Transverse colon (tissue), 4 donors: Measurements from ENCODE around the gene DLG5. TPM values are rescaled to one million over a fixed set of nuclear protein-coding genes. Genes with fewer than 3 reads are reported as not detected.

Source experiments
- DNase-seq: peaks from one replicate; pipeline ENCODE4 v3.0.0-alpha.2; 2019
- H3K27ac ChIP-seq, 4 donors: fragments of 200-600 bp; sonication (generic); 2 replicates each; pipeline ENCODE4 v1.5.1; 2016 to 2018; ENCODE audit warnings: inconsistent platforms in 4 of 4
- H3K27me3 ChIP-seq: fragments of 200-600 bp; sonication (generic); 2 replicates; pipeline ENCODE4 v1.5.1; 2017; ENCODE audit warnings: inconsistent platforms
- H3K36me3 ChIP-seq, 4 donors: fragments of 200-600 bp; sonication (generic); 2 replicates each; pipeline ENCODE4 v1.5.1; 2017 to 2019; ENCODE audit warnings: inconsistent platforms in 4 of 4
- H3K4me1 ChIP-seq, 4 donors: fragments of 200-600 bp; sonication (generic); 2 replicates each; pipeline ENCODE4 v1.5.1; 2017 to 2020; ENCODE audit warnings: inconsistent platforms in 4 of 4
- H3K4me3 ChIP-seq, 4 donors: fragments of 200-600 bp; sonication (generic); 1 replicate in 1 of 4; 2 replicates in 3 of 4; pipeline versions ENCODE4 v1.5.1 to v1.6.1; 2017 to 2019; ENCODE audit warnings: inconsistent platforms in 4 of 4
- H3K9me3 ChIP-seq, 2 donors: fragments of 200-600 bp; sonication (generic); 2 replicates each; pipeline ENCODE4 v1.5.1; 2017 to 2019; ENCODE audit warnings: inconsistent platforms in 2 of 2
- CTCF ChIP-seq, 5 experiments: fragments of 200-600 bp in 3 of 5; fragments of 450-650 bp in 2 of 5; sonication (generic) in 3 of 5; IDR thresholded peaks; 1 replicate in 2 of 5; 2 replicates in 3 of 5; pipeline ENCODE4 v1.5.1; 2016 to 2017; ENCODE audit warnings: antibody characterized with exemption in 5 of 5, inconsistent platforms in 3 of 5, mild to moderate bottlenecking in 2 of 5, moderate library complexity in 1 of 5
- EP300 ChIP-seq: sonication (generic); formaldehyde crosslinking; IDR thresholded peaks from one replicate; pipeline ENCODE4 v1.6.1; 2017; ENCODE audit warnings: antibody characterized with exemption, low read depth
- POLR2A ChIP-seq: fragments of 450-650 bp; IDR thresholded peaks from one replicate; pipeline ENCODE4 v1.6.1; 2016; ENCODE audit warnings: antibody characterized with exemption, mild to moderate bottlenecking, moderate library complexity
- POLR2AphosphoS5 ChIP-seq, 3 donors: sonication (generic); formaldehyde crosslinking; IDR thresholded peaks; one replicate each; pipeline ENCODE4 v1.6.1; 2016; ENCODE audit warnings: antibody characterized with exemption in 3 of 3
- WGBS, 2 donors: methylation state at CpG; one replicate each; pipeline ENCODE4 v1.1.5; 2018; ENCODE audit warnings: low coverage in 1 of 2; 5-methylcytosine and 5-hydroxymethylcytosine counted together
- in situ Hi-C, 4 donors: fragments of 200-750 bp; cut with MboI; loops; one replicate each; pipeline versions ENCODE4 v1.15.0 to v1.15.1; 2017; ENCODE audit warnings: low sequenced_read_pairs in 3 of 4, low pct_ligation_motif_present in 1 of 4, low pct_unique_long_range_greater_than_20kb in 1 of 4
- intact Hi-C: fragments of 100-400 bp; cut with DNase I; formaldehyde crosslinking; loops from one replicate; pipeline ENCODE4 v1.15.1; 2023; ENCODE audit warnings: low total_unique reads
- total RNA-seq, 4 donors: library from RNA; depleted of rRNA; stranded (reverse); fragments of >200 nt; gene quantifications; one replicate each; pipeline ENCODE4 v1.1.0, GENCODE V29; 2016

Gene DLG5
- total RNA-seq, 4 donors from 2014 or later, result 31.4 to 90.1 (median 44.6) TPM

GRCh38 chr10:77816311-77816710 is 110.2 kb downstream of the DLG5 start:
- TF ChIP-seq POLR2A, result no peak
- TF ChIP-seq EP300, result no peak
- no peak for TF ChIP-seq CTCF (IDR thresholded peaks at IDR 0.05)
- no peak for TF ChIP-seq POLR2AphosphoS5 (IDR thresholded peaks at IDR 0.05)
- Histone ChIP-seq H3K27ac (no peak overlapping the region), H3K27me3 (no peaks in the 10 kb centered on the region), H3K4me3 (no peak overlapping the region), H3K36me3 (peaks cover 0 to 56% (median 16%) of the 10 kb centered on the region in 4 donors), H3K4me1 (no peaks in the 10 kb centered on the region), H3K9me3 (no peaks in the 10 kb centered on the region)
- in situ Hi-C loops (no loop called here), intact Hi-C loops (no loop called here)
- no peak for DNase-seq
- WGBS, 2 donors, result 99% methylated on average over 11 of the region's 11 CpGs; no CpG with 5 or more reads in 1 of the 2 donors

GRCh38 chr10:77812741-77813140 is 113.8 kb downstream of the DLG5 start:
- Histone ChIP-seq H3K9me3 (no peaks in the 10 kb centered on the region), H3K4me1 (no peaks in the 10 kb centered on the region), H3K4me3 (no peak overlapping the region), H3K36me3 (peaks cover 0 to 46% (median 20%) of the 10 kb centered on the region in 4 donors), H3K27me3 (no peaks in the 10 kb centered on the region), H3K27ac (no peak overlapping the region)
- in situ Hi-C loops (no loop called here), intact Hi-C loops (no loop called here)
- no peak for DNase-seq
- TF ChIP-seq CTCF (IDR thresholded peaks at IDR 0.05) (no peak), POLR2AphosphoS5 (IDR thresholded peaks at IDR 0.05) (no peak), POLR2A (no peak), EP300 (no peak)
- 86% methylated on average over 6 of the region's 6 CpGs; no CpG with 5 or more reads in 1 of the 2 donors for WGBS, 2 donors

- WGBS, 2 donors, result 90% methylated on average over 22 of the region's 23 CpGs; no CpG with 5 or more reads in 1 of the 2 donors
- Histone ChIP-seq H3K4me3 (no peak overlapping the region), H3K4me1 (no peaks in the 10 kb centered on the region), H3K27ac (no peak overlapping the region), H3K27me3 (no peaks in the 10 kb centered on the region), H3K36me3 (peaks cover 0 to 46% (median 19%) of the 10 kb centered on the region in 4 donors), H3K9me3 (no peaks in the 10 kb centered on the region)
- TF ChIP-seq CTCF (IDR thresholded peaks at IDR 0.05) (no peak), EP300 (no peak), POLR2AphosphoS5 (IDR thresholded peaks at IDR 0.05) (no peak), POLR2A (no peak)
- intact Hi-C loops (no loop called here), in situ Hi-C loops (no loop called here)
- DNase-seq, result no peak
Measured at GRCh38 chr10:77811831-77812430, 114.6 kb downstream of the DLG5 start.

- no peak overlapping the region for H3K27ac ChIP-seq
- in situ Hi-C loops (no loop called here), intact Hi-C loops (no loop called here)
- TF ChIP-seq CTCF (IDR thresholded peaks at IDR 0.05) (no peak), EP300 (no peak), POLR2A (no peak), POLR2AphosphoS5 (IDR thresholded peaks at IDR 0.05) (no peak)
- 86 to 90% methylated on average over 4 to 23 of the region's 23 CpGs for WGBS, 2 donors
- peaks cover 0 to 51% (median 18%) of the 10 kb centered on the region in 4 donors for H3K36me3 ChIP-seq
- H3K27me3 ChIP-seq, result no peaks in the 10 kb centered on the region
- H3K4me1 ChIP-seq, result no peaks in the 10 kb centered on the region
- no peaks in the 10 kb centered on the region for H3K9me3 ChIP-seq
- no peak overlapping the region for H3K4me3 ChIP-seq
- no peak for DNase-seq
Measured at GRCh38 chr10:77810446-77811335, 115.9 kb downstream of the DLG5 start.
